GM04504 (cell line): ENCODE results near the gene AGRN.
"Not testable (repeated sequence)": the region's sequence is repeated elsewhere in the genome, so short reads cannot be mapped to it uniquely, and the experiment has no call there.

Source experiments
- DNase-seq: peaks from one replicate; pipeline ENCODE4 v3.0.0-alpha.2; 2012; ENCODE audit warnings: low read depth

Gene AGRN

GRCh38 chr1:1020000-1020404 lies at the start of gene AGRN:
TSS of gene AGRN (plus strand) at chr1:1020120. CDS start at chr1:1020173, 53 bp downstream.
- DNase-seq = no peak

DNA sequence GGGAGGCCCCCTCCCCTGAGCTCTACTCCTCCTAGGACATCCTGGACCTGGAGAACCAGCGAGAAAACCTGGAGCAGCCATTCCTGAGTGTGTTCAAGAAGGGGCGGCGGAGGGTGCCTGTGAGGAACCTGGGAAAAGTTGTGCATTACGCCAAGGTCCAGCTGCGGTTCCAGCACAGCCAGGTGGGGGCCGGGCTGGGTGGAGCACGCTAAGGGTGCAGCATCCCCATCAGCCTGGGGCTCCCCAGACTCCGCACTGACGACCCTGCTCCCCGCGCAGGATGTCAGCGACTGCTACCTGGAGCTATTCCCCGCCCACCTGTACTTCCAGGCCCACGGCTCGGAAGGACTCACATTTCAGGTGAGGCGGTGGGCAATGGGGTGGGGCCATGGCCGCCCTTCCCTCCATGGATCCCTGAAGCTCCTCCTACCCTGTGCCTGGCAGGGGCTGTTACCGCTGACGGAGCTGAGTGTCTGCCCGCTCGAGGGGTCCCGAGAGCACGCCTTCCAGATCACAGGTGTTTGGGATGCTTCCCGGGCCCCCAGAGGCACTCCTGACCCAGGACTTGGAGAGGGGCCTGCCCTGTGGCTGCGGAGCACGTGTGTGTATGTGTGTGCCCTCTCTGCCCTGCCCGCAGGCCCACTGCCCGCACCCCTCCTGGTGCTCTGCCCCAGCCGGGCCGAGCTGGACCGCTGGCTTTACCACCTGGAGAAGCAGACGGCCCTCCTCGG lies 49.5 kb upstream of the AGRN start:
- DNase-seq = no peak

- DNase-seq = no peak
Observed at GRCh38 chr1:970973-971730, 48.8 kb upstream of the AGRN start.

DNA sequence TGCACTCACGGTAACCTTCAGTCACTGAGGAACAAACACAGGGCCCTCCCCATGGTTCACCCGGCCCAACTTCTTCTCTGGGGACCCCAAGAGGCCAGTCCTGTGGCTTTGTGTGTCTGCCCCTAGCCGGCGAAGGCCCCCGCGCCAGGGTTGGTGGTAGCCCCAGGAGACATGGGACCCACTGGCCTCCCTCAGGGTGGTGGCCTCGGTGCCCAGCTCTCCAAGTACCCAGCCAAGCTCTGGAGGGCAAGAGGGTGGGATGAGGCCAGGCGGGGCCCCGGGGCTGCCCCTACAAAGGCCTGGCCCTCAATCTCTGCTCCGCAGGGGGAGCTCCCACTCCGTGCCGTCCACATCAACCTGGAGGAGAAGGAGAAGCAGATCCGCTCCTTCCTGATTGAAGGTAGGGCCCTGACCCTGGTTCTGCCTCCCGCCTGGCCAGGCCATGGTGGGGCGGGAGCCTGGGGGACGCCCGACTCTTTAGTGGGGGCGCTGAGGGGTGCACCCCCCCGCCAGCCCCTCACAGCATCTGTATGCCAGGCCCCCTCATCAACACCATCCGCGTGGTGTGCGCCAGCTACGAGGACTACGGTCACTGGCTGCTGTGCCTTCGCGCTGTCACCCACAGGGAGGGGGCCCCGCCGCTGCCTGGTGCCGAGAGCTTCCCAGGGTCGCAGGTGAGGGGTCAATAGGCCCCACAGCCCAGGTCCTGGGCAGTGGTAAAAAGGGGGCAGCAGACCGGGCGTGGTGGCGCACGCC lies 48.0 kb upstream of the AGRN start:
- DNase-seq = no peak

DNA sequence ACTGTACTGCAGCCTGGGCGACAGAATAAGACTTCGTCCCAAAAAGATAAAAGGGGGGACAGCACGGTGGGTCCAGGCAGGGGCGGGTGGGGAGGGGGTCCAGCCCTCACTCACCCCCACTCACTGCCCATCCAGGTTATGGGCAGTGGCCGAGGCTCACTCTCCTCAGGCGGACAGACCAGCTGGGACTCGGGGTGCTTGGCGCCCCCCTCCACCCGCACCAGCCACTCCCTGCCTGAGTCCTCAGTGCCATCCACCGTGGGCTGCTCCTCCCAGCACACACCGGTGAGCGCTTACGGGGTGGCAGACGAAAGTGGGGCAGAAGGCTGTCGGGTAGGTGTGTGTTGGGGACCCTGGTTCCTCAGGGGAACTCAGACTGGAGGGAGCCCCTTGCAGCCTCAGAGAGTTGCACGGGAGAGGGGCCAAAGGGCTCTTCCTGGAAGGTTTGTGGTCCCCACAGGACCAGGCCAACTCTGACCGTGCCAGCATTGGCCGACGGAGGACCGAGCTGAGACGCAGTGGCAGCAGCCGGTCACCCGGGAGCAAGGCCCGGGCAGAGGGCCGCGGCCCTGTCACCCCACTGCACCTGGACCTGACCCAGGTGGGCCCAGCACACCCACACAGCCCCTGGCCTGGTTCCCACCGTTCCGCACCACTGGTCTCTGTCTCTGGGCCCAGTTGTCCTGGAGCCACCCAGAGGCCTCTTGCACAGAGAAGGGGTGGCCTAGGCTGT lies 47.0 kb upstream of the AGRN start:
- DNase-seq = no peak

DNA sequence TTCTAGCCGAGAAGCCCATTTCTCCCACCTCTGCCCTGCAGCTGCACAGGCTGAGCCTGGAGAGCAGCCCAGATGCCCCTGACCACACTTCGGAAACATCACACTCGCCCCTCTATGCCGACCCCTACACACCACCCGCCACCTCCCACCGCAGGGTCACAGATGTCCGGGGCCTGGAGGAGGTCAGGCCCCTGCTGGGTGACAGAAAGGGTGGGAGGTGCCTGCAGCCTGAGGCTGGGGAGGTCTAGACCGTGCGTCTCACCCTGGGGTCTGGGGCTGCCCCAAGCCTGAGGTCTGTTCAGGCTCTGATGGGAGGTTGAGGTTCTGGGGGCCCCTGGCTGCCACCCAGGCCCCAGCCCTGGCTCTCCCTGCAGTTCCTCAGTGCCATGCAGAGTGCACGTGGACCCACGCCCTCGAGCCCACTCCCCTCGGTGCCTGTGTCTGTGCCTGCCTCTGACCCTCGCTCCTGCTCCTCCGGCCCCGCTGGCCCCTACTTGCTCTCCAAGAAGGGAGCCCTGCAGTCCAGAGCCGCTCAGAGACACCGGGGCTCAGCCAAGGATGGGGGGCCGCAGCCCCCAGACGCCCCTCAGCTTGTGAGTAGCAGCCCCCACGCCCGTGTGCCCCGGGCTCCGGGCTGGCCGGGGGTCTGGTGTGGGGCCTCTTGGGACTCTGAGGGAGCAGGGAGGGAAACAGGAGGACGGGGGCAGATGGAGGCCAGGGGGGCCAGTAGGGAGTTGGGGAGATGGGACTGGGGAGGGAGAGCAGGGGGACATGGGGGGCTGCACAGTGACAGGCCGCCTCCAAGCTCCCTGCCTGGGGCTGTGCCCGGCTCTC lies 46.2 kb upstream of the AGRN start:
- no peak for DNase-seq

DNA sequence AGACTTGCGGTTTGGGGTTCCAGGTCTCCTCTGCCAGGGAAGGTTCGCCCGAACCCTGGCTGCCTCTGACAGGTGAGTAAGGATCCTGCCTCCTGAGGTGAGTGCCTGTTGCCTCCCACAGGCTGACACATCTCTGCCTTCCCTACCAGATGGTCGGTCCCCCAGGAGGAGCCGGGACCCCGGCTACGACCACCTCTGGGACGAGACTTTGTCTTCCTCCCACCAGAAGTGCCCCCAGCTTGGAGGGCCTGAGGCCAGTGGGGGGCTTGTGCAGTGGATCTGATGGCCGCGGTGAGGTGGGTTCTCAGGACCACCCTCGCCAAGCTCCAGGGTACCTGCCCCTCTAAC lies 45.7 kb upstream of the AGRN start:
- no peak for DNase-seq

DNA sequence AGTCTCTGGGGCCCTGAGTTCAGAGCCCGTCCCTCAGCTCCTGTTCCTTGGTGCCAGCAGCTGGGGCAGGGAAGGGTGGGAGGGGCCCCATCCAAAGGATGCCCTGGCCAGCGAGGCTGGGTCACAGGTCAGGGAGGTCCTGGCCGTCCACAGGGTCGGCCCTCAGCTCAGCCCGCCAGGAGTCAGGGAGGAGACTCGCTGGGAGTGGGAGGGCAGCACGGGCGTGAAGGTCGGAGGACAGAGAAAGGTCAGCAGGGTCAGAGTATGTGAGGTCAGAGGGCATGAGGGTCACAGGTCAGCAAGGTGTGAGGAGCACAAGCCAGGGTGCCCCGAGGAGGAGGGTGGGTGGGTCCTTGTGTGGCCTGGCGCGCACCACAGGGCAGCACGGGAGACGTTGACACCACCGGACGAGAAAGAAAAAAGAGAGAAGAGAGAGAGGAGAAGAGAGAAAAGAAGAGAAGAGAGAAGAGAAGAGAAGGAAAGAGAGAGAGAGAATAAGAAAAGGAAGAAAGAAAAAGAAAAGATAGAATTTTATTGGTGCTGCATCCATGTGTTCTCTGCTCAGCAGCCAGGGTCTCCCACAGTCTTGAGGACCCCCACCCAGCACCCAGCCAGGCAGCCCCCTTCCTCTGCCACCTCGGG lies 45.1 kb upstream of the AGRN start:
- no peak for DNase-seq

- no peak for DNase-seq
Observed at GRCh38 chr1:975365-975764, 44.6 kb upstream of the AGRN start.

GRCh38 chr1:975896-976683 lies 43.8 kb upstream of the AGRN start:
- DNase-seq = no peak

DNA sequence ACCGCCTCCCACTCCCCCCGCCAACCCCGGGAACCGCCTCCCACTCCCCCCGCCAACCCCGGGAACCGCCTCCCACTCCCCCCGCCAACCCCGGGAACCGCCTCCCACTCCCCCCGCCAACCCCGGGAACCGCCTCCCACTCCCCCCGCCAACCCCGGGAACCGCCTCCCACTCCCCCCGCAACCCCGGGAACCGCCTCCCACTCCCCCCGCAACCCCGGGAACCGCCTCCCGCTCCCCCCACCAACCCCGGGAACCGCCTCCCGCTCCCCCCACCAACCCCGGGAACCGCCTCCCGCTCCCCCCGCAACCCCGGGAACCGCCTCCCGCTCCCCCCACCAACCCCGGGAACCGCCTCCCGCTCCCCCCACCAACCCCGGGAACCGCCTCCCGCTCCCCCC lies 43.1 kb upstream of the AGRN start:
- DNase-seq = not testable (repeated sequence)

DNA sequence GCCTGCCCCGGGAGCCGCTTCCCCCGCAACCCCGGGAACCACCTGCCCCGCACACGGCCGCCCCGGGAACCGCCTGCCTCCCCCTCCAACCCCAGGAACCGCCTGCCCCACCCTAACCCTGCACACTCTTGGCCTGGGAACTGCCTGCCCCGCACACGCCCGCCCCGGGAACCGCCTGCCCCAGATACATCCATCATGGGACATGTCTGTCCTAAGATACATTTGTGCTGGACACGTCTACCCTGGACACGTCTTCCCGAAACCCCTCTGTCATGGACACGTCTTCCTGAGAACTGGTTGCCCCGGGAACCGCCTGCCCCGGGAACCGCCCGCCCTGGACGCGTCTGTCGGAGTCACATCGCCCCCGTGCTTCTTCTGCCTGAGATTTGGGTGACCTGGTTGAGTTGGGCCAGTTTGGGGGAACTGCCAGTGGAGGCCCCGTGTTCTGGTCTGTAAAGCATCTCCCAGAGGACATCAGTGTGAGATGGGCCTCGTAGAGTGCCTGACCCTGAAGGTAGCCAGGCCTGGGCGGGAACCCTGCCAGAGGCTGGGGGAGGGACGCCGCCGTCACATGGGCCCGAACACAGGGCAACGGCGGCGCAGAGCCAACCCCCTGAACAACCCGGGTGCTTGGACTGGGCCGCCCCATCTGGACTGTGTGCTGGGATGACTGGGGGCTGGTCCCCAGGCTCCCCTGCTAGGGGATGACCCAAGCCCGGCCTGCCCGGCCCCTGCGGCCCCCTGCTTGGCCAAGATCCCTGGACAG lies 41.7 kb upstream of the AGRN start:
- no peak for DNase-seq

DNA sequence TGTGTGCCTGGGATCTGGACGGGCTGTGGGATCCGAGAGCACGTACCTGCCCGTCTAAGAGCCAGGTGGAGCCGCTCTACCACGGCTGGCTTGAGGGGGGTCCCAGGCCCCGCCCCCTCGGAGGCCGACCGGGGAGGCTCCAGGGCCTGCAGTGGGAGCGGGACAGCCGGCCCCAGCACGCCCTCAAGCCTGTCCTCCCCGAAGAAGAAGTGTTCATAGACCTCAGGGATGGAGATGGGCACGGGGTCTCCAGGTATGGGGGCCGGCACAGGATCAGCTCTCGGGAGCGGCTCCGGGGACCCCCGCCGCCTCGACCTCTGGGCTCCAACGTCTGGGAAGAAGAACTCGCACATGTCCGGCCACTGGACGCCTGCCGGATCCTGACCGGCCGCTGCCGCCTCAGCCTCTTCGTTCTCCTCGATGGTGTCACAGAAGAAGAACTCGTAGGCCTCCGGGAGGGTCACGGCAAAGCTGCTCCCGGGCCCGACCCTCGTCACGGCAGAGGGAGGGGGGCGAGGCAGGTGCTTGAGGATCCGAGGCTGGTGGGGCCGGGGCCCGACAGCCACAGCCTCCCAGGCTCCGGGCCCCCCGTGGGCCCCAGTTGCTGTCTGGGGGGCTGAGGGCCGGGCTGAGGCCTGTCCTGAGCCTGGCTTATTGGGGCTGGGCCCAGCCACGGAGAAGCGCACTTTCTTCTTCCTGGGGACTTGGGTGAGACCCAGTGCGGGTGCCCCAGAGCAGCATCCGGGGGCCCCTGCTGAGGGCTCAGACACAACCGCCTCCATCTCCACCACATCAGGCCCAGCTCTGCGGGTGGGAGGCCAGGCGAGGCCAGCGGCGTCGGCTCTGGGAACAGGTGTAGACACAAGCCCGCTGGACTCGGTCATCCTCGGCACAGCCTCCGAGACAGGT lies 40.8 kb upstream of the AGRN start:
- DNase-seq = no peak

- DNase-seq = no peak
Observed at GRCh38 chr1:979744-980072, 40.2 kb upstream of the AGRN start.

DNA sequence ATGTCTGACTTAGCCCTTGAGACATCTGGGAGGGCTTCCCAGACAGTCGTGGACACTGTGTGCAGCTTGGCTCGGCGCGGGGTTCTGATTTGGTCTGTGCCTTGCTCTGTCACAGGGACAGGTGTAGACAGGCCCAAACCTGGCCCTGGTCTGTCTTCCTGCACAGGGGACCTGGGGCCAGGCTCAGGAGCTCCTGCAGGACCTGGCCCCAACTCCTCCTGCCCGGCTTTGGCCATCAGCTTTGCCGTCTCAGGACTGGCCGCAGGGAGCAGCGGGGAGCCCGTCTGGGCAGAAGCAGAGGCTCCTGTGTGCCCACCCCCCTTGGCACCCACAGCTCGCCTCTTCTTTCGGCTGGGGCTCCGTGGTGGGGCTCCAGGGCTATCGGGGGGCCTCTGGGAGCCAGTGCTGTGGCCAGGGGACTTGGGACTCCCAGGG lies 39.8 kb upstream of the AGRN start:
- no peak for DNase-seq

DNA sequence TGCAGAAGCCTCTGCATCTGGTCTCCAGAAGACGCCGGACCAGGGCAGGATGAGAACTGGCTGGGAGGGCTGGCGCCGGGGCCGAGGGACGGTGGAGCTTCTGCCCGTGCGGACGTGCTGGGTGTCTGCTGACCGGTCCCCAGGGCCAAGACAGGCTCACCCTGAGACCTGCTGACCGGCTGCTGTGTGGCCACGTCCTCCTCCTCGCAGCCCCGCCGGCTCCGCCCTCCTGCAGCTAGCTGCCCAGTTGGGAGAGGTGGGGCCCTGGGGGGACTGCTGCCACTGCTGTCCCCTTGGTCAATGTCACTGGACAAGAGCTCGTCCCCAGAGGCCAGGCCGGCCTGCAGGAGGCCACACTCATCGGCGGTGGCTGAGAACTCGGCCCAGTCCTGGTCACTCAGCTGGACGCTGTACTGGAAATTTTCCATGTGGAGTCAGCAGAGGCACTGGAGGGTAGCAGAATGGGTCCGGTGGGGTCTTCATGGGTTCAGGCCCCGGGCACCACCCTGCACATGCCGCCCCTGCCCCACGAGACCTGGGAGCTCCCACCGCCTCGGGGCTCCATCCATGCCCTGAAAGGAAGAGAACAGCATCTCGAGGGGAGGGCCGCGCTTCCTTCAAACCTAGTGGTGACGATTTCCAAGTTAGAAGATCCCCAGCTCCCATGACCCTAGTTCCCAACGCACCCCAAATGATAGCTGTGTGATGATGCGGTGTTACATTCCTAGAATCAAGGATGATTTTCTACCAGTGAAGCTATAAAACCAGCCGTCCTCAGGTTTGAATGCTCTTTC lies 39.1 kb upstream of the AGRN start:
- no peak for DNase-seq

GRCh38 chr1:981491-981954 lies 38.4 kb upstream of the AGRN start:
- DNase-seq = no peak
